ENCODE results near the gene LRRFIP2.
"Not testable (repeated sequence)": the region's sequence is repeated elsewhere in the genome, so short reads cannot be mapped to it uniquely, and the experiment has no call there.

The LRRFIP2 gene

DNA sequence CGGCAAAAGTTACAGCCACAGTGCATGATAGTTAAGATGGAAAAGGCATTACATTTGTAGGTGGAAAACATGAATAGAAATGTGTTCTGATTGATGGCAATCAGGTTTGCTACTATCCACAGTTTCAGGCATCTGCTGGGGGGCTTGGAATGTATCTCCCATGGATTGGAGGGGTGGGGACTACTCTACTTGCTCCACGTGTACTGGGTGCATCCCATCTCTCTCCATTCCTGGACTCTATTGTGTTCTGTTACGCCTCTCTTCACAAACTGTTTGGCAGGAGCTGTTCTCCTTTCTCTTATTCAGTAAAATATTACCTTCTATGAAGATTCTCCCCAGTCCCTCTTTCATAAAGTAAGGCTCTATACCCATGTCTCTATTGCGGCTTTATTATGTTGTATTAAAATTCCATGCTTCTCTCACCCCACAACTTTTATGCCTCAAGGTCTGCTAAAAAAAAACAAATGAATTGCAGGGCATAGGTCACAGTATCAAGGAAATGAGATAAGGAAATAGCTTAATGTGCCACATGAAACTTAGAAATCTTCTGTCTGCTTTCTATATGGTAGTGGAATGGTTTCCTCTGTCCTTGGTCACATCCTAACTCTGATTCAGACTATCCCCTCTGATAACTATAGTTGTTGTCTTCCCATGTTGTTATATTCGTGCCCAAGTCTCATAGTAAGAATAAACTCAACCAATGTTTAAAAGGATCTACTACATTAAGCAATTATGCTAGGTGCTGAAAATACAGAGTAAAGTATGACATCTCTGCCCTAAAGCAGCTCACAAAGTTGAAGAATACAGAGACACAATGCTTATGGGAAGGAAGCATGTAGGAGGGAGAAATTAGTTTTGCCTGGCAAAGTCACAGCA, 43.2 kb downstream of the LRRFIP2 start:
- DNase-seq (ENCODE audit: low spot score in 2 of 2): no peak
- H3K4me1 ChIP-seq: peaks cover 15% of the 10 kb centered on the region
- no peaks in the 10 kb centered on the region for H3K36me3 ChIP-seq (replicated peaks)
- no peaks in the 10 kb centered on the region for H3K27me3 ChIP-seq (ENCODE audit: low read depth)
- no peaks in the 10 kb centered on the region for H3K9me3 ChIP-seq
- H3K4me3 ChIP-seq: no peak overlapping the region
- in situ Hi-C loops (cut with MboI; ENCODE audit: low sequenced_read_pairs): no loop called here

DNA sequence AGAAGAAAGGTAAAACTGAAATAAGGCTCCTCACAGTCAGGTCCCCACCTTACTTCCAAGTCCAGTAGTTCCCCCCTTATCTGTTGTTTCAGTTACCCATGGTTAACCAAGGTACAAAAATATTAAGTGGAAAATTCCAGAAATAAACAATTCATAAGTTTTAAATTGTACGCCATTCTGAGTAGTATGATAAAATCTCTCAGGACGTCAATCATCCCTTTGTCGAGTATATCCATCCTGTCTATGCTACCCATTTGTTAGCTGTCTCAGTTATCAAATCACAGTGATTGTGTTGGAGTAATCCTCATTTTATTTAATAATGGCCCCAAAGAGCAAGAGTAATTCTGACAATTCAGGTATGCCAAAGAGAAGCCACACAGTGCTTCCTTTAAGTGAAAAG, 43.9 kb downstream of the LRRFIP2 start:
- H3K27me3 ChIP-seq (ENCODE audit: low read depth): no peaks in the 10 kb centered on the region
- DNase-seq (ENCODE audit: low spot score in 2 of 2): no peak
- no peaks in the 10 kb centered on the region for H3K36me3 ChIP-seq (replicated peaks)
- in situ Hi-C loops (cut with MboI; ENCODE audit: low sequenced_read_pairs): no loop called here
- H3K9me3 ChIP-seq: no peaks in the 10 kb centered on the region
- H3K4me3 ChIP-seq: no peak overlapping the region
- H3K4me1 ChIP-seq: peaks cover 15% of the 10 kb centered on the region

DNA sequence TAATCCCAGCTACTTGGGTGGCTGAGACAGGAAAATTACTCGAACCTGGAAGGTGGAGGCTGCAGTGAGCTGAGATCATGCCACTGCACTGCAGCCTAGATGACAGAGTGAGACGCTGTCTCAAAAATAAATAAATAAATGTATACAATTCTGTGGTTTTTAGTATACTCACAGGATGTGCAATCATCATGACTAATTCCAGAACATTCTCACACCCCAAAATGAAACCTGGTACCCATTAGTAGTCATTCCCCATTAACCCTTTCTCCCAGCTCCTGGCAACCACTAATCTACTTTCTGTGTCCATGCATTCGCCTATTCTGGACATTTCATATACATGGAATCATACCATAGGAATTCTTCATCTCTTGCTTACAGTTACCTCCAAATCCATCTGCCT, 44.5 kb downstream of the LRRFIP2 start:
- Histone ChIP-seq H3K36me3 (replicated peaks) (no peaks in the 10 kb centered on the region), H3K4me3 (no peak overlapping the region), H3K27me3 (ENCODE audit: low read depth) (no peaks in the 10 kb centered on the region), H3K4me1 (peaks cover 15% of the 10 kb centered on the region), H3K9me3 (no peaks in the 10 kb centered on the region)
- DNase-seq (ENCODE audit: low spot score in 2 of 2): no peak
- in situ Hi-C loops (cut with MboI; ENCODE audit: low sequenced_read_pairs): no loop called here

DNA sequence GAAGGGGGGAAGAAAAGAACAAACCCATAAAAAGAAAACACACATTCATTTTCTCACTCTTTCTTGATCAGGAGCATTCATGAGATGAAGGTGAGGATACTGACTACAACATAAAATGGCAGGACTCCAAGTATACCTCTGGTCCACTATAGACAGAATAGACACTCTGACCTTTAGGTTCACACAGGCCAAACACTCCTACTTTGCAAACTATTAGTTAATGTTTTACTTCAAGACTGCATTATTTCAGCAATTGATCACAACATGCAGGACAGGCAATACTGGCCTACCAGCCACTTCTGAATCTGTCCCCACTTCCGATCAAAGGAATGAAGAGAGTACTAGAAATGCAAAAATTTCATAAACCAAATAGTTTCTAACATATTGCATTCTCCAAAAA, 47.0 kb downstream of the LRRFIP2 start:
- H3K4me1 ChIP-seq: peaks cover 7% of the 10 kb centered on the region
- DNase-seq (ENCODE audit: low spot score in 2 of 2): no peak
- no peak overlapping the region for H3K4me3 ChIP-seq
- no peaks in the 10 kb centered on the region for H3K27me3 ChIP-seq (ENCODE audit: low read depth)
- H3K9me3 ChIP-seq: no peaks in the 10 kb centered on the region
- in situ Hi-C loops (cut with MboI; ENCODE audit: low sequenced_read_pairs): no loop called here
- peaks cover under 1% of the 10 kb centered on the region; the same call in 1 of the 2 replicates for H3K36me3 ChIP-seq (replicated peaks)

DNA sequence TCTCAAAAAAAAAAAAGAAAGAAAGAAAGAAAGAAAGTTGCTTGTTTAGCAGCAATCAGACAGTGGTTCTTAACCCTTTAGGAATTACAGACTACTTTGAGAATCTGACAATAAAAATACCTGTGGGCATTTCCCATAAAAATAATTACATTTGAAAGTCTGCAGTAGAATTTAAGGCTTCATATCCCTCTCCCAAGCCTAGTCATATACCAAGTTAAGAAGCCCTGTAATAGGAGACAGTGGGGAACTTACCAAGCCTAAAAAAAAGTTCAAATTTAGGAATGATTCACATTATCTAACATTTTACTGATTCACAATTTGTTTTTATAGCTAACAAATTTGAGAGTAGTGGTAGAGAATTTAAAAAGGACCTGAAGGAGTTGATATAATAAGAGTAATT, 47.5 kb downstream of the LRRFIP2 start:
- Histone ChIP-seq H3K4me1 (peaks cover 2% of the 10 kb centered on the region), H3K9me3 (no peaks in the 10 kb centered on the region), H3K36me3 (replicated peaks) (peaks cover 3% of the 10 kb centered on the region; the same call in 1 of the 2 replicates), H3K4me3 (no peak overlapping the region), H3K27me3 (ENCODE audit: low read depth) (no peaks in the 10 kb centered on the region)
- DNase-seq (ENCODE audit: low spot score in 2 of 2): no peak
- in situ Hi-C loops (cut with MboI; ENCODE audit: low sequenced_read_pairs): no loop called here

DNA sequence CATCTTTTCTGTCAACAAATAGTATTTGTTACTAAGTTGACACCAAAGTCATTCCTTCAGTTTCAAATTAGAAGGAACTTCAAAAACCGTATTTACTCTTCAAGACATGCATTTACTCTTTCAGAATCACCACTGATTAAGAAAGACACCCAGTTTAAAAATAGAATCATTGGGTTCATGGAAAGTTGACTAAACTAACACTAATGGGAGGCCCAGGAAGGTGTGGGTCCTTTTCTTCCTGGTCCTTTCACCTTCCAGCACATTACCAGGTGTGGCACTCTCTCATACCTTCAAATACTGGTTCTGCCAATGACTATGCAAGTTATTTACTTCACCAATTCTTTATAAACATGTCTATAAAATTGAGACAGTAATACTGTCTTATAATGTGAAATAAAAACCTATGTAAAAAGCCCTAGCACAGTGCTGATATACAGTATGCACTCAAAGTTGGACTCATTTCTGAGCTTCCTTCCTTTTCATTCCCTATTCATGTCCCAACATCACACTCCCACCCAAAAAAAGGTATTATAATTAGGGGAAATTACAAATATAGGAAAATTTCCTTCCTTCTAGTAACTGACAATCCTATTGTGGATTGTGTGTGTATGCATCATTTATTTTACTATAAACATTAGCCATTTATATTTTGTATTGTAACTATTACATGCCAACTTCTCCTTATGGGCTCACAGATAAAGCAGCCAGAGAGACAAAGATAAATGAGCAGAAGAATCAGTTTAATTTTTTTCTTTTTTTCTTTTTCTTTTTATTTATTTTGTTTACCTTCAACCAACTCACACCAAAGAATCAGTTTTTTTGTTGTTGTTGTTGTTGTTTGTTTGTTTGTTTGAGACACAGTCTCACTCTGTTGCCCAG, 48.9 kb downstream of the LRRFIP2 start:
- H3K36me3 ChIP-seq (replicated peaks): peaks cover 3% of the 10 kb centered on the region; the same call in 1 of the 2 replicates
- H3K4me3 ChIP-seq: no peak overlapping the region
- H3K9me3 ChIP-seq: no peaks in the 10 kb centered on the region
- H3K4me1 ChIP-seq: peaks cover 4% of the 10 kb centered on the region; the same call in 1 of the 2 replicates
- no peaks in the 10 kb centered on the region for H3K27me3 ChIP-seq (ENCODE audit: low read depth)
- no peak for DNase-seq (ENCODE audit: low spot score in 2 of 2)
- in situ Hi-C loops (cut with MboI; ENCODE audit: low sequenced_read_pairs): no loop called here

DNA sequence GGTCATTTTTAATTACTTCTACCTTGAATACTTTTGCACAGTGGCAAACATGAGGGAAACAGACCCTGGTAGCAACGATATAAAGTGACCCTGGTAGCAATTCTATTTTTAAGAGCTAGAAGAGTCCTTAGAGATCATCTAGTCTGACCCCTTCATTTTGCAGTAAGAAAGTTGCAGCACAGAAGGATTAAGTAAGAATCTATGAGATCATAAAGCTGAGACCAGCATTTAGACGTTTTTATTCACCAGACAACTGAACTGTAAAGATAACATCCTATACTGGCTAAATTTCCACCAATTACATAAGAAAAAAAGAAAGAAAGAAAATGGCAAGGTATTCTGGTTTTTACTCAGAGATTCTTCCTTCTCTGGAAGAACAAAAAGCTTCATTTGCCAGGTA, 49.9 kb downstream of the LRRFIP2 start:
- no peak for DNase-seq (ENCODE audit: low spot score in 2 of 2)
- Histone ChIP-seq H3K36me3 (replicated peaks) (peaks cover 3% of the 10 kb centered on the region; the same call in 1 of the 2 replicates), H3K4me3 (no peak overlapping the region), H3K27me3 (ENCODE audit: low read depth) (no peaks in the 10 kb centered on the region), H3K9me3 (no peaks in the 10 kb centered on the region), H3K4me1 (peaks cover 4% of the 10 kb centered on the region; the same call in 1 of the 2 replicates)
- in situ Hi-C loops (cut with MboI; ENCODE audit: low sequenced_read_pairs): no loop called here

DNA sequence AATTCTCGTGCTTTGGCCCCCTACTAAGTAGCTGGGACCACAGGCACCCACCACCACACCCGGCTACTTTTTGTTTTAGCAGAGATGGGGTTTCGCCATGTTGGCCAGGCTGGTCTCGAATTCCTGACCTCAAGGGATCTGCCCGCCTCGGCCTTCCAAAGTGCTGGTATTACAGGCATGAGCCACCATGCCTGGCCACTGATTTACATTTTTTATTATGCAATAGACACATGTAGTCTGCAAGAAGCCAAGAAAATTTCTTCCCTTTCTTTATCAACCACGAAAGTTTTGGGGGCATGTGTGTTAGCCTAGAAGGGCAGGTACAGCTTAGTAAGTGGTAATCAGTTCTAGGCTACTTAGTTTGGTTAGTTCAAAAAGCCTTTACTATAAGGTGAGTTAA, 51.1 kb downstream of the LRRFIP2 start:
- no peak for DNase-seq (ENCODE audit: low spot score in 2 of 2)
- Histone ChIP-seq H3K27me3 (ENCODE audit: low read depth) (no peaks in the 10 kb centered on the region), H3K9me3 (no peaks in the 10 kb centered on the region), H3K4me3 (no peak overlapping the region), H3K4me1 (peaks cover 4% of the 10 kb centered on the region; the same call in 1 of the 2 replicates), H3K36me3 (replicated peaks) (peaks cover 3% of the 10 kb centered on the region; the same call in 1 of the 2 replicates)
- in situ Hi-C loops (cut with MboI; ENCODE audit: low sequenced_read_pairs): no loop called here

DNA sequence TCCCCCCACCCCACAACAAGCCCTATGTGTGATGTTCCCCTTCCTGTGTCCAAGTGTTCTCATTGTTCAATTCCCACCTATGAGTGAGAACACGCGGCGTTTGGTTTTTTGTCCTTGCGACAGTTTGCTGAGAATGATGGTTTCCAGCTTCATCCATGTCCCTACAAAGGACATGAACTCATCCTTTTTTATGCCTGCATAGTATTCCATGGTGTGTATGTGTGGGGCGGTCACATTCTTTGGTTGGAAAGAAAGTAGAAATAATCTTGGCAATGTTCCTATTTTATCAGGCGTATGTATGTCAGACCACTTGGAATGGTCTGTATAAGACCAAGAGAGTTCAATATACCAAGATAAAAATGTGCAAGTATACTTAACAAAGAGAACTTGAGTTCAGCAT, 52.3 kb downstream of the LRRFIP2 start:
- H3K9me3 ChIP-seq; H3K36me3 ChIP-seq (replicated peaks); in situ Hi-C loops (cut with MboI; ENCODE audit: low sequenced_read_pairs); H3K27me3 ChIP-seq (ENCODE audit: low read depth); H3K4me3 ChIP-seq; DNase-seq (ENCODE audit: low spot score in 2 of 2); H3K4me1 ChIP-seq: not testable (repeated sequence)

DNA sequence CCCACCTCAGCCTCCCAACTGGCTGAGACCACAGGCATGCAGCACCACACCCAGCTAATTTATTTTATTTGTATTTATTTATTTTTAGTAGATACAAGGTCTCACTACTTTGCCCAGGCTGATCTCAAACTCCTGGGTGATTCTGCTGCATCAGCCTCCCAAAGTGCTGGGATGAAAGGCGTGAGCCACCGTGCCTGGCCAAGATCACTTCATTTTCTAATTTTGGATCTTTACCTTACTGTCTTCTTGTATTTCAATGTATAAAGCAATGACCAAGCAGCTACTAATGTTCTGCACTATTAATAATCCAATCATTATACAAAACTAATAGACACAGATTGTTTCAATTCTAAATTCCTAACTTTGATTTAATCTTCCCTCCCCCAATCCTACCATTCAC, 56.2 kb downstream of the LRRFIP2 start:
- Histone ChIP-seq H3K4me3 (no peak overlapping the region), H3K27me3 (ENCODE audit: low read depth) (no peaks in the 10 kb centered on the region), H3K9me3 (no peaks in the 10 kb centered on the region), H3K4me1 (peaks cover 4% of the 10 kb centered on the region; the same call in 1 of the 2 replicates), H3K36me3 (replicated peaks) (peaks cover 3% of the 10 kb centered on the region; the same call in 1 of the 2 replicates)
- in situ Hi-C loops (cut with MboI; ENCODE audit: low sequenced_read_pairs): no loop called here
- DNase-seq (ENCODE audit: low spot score in 2 of 2): no peak

DNA sequence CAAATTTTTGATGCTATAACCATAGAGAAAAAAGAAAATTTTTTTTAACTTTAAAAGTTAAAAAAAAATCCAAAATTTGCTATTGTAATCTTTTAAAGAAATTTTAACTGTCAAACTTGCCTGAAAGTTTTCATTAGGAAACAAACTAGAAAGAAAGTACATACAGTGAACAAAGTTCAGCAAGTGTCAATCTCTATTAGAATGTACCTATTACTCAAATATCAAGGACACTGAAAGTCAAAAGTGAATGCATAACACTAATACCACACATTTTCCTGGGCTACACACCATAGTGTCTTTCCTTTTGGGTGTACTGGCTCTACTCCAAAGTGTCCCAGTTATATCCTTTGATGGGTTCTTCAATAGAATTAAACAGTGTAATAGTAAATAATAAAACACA, 56.8 kb downstream of the LRRFIP2 start:
- peaks cover 3% of the 10 kb centered on the region; the same call in 1 of the 2 replicates for H3K36me3 ChIP-seq (replicated peaks)
- H3K27me3 ChIP-seq (ENCODE audit: low read depth): no peaks in the 10 kb centered on the region
- peaks cover 4% of the 10 kb centered on the region; the same call in 1 of the 2 replicates for H3K4me1 ChIP-seq
- in situ Hi-C loops (cut with MboI; ENCODE audit: low sequenced_read_pairs): no loop called here
- H3K4me3 ChIP-seq: no peak overlapping the region
- no peak for DNase-seq (ENCODE audit: low spot score in 2 of 2)
- no peaks in the 10 kb centered on the region for H3K9me3 ChIP-seq

DNA sequence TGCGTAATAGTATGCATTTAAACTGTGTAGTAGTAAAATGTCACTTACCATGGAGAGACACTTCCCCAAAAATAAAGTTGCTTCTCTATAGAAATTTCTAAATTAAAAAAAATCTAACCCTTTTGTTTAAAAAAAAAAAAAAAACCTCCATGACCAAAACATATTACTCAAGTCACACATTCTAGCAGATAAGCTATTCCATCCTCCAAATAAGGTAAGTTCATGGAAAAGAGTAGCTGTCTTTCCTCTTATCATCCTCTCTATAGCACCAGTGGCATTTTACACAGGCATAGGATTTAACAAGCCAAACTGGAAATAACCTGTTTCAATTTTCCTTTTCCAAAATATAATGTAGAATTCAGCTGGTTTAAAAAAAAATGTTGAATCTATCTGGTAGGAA, 57.4 kb downstream of the LRRFIP2 start:
- in situ Hi-C loops (cut with MboI; ENCODE audit: low sequenced_read_pairs): no loop called here
- H3K4me3 ChIP-seq: no peak overlapping the region
- no peak for DNase-seq (ENCODE audit: low spot score in 2 of 2)
- peaks cover 4% of the 10 kb centered on the region; the same call in 1 of the 2 replicates for H3K4me1 ChIP-seq
- no peaks in the 10 kb centered on the region for H3K36me3 ChIP-seq (replicated peaks)
- H3K27me3 ChIP-seq (ENCODE audit: low read depth): no peaks in the 10 kb centered on the region
- no peaks in the 10 kb centered on the region for H3K9me3 ChIP-seq

DNA sequence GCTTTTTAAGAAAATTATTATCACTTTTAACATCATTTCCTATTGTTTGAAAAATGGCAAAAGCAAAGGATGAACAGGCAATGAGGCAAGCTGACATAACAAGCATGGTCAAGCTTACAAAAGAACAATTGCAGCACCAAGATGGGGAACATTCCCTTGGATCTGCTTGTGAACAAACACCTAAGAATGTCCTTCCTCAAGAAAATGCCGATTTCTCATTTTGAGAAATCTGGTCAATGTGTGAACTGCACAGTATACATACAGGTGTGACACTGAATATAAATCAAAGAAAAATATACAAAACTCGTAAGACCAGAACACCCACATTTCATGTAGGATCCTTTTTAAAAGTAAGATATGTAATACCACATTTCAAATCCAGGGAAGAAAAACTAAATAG, 58.9 kb downstream of the LRRFIP2 start:
- no peaks in the 10 kb centered on the region for H3K27me3 ChIP-seq (ENCODE audit: low read depth)
- no peak overlapping the region for H3K4me3 ChIP-seq
- in situ Hi-C loops (cut with MboI; ENCODE audit: low sequenced_read_pairs): no loop called here
- no peaks in the 10 kb centered on the region for H3K4me1 ChIP-seq
- no peaks in the 10 kb centered on the region for H3K9me3 ChIP-seq
- no peaks in the 10 kb centered on the region for H3K36me3 ChIP-seq (replicated peaks)
- no peak for DNase-seq (ENCODE audit: low spot score in 2 of 2)
